Gastrocnemius medialis (tissue), 4 donors: ENCODE data around the gene SMC3. TPM values are rescaled to one million over a fixed set of nuclear protein-coding genes. Genes with fewer than 3 reads are reported as not detected.
A peak's percentile ranks its signal among the peaks of the same experiment; 100 is the strongest.

ENCODE experiments used
- ATAC-seq, 2 donors: fragments of 150-250 bp; one replicate each; pipeline ENCODE4 v1.9.1; 2016
- DNase-seq, 2 donors: peaks; one replicate each; pipeline ENCODE4 v3.0.0-alpha.2; 2019
- H3K27ac ChIP-seq, 4 donors: fragments of 200-600 bp; sonication (generic); 1 replicate in 1 of 4; 2 replicates in 3 of 4; pipeline ENCODE4 v1.5.1; 2016 to 2018; ENCODE audit warnings: mild to moderate bottlenecking in 2 of 4, moderate library complexity in 1 of 4
- H3K27me3 ChIP-seq, 3 donors: fragments of 200-600 bp; sonication (generic) in 2 of 3; 1 replicate in 1 of 3; 2 replicates in 2 of 3; pipeline versions ENCODE4 v1.5.1 to v1.6.0; 2016 to 2019; ENCODE audit warnings: mild to moderate bottlenecking in 1 of 3, moderate library complexity in 1 of 3
- H3K36me3 ChIP-seq, 2 donors: fragments of 200-600 bp; sonication (generic) in 1 of 2; one replicate each; pipeline ENCODE4 v1.5.1; 2017 to 2018
- H3K4me1 ChIP-seq, 2 donors: fragments of 200-600 bp; sonication (generic) in 1 of 2; one replicate each; pipeline ENCODE4 v1.5.1; 2016 to 2017; ENCODE audit warnings: mild to moderate bottlenecking in 2 of 2
- H3K4me3 ChIP-seq, 4 donors: fragments of 200-600 bp; sonication (generic) in 3 of 4; 1 replicate in 1 of 4; 2 replicates in 3 of 4; pipeline ENCODE4 v1.5.1; 2016 to 2019; ENCODE audit warnings: mild to moderate bottlenecking in 2 of 4
- H3K9me3 ChIP-seq, 3 donors: fragments of 200-600 bp; sonication (generic) in 2 of 3; 1 replicate in 1 of 3; 2 replicates in 2 of 3; pipeline ENCODE4 v1.5.1; 2016 to 2019
- POLR2A ChIP-seq, 2 donors: fragments of 450-650 bp; IDR thresholded peaks; one replicate each; pipeline ENCODE4 v1.6.1; 2017; ENCODE audit warnings: antibody characterized with exemption in 2 of 2, mild to moderate bottlenecking in 2 of 2, moderate library complexity in 2 of 2
- in situ Hi-C, 4 donors: fragments of 200-750 bp; cut with MboI; loops; one replicate each; pipeline versions ENCODE4 v1.15.0 to v1.8.0; 2017; ENCODE audit warnings: low sequenced_read_pairs in 4 of 4
- intact Hi-C: fragments of 100-400 bp; cut with DNase I; formaldehyde crosslinking; loops from one replicate; pipeline ENCODE4 v1.15.1; 2023; ENCODE audit warnings: low total_unique reads
- total RNA-seq, 4 donors: library from RNA; depleted of rRNA; stranded (reverse); fragments of >200 nt; gene quantifications; one replicate each; pipeline versions ENCODE4 v1.1.0 to v1.2.3, GENCODE V29; 2016
- TF ChIP-seq, protein P1 (sequence below), 5 experiments: fragments of 450-650 bp in 3 of 5; fragments of 200-600 bp in 2 of 5; sonication (generic) in 2 of 5; IDR thresholded peaks in 4 of 5; conservative IDR thresholded peaks in 1 of 5; 1 replicate in 4 of 5; 2 replicates in 1 of 5; pipeline ENCODE4 v1.5.1; 2016 to 2019; ENCODE audit warnings: antibody characterized with exemption in 5 of 5, mild to moderate bottlenecking in 3 of 5, moderate library complexity in 3 of 5

Gene SMC3
- total RNA-seq, 4 donors from 2014 or later: 19.5 to 25.9 (median 21.9) TPM

DNA sequence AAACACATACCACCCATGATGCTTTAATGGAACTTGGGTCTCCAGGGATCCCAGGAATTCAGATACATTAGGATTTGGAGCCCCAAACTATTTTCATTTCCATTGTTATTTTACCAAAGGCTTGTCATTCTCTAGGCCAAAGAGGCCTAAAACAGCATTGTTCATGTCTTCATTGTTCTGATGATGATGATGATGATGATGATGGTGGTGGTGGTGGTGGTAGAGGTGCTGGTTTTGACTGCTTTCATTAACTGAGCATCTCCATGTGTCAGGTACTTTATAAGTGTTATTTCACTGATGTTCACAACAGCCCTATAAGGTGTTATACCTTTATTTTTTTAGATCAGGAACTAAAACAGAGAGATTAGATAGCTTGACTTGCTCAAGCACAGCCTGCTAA, 64.4 kb downstream of the SMC3 start:
- Histone ChIP-seq H3K4me3 (no peak overlapping the region), H3K36me3 (no peaks in the 10 kb centered on the region), H3K27ac (peak overlapping the region; percentile 83 to 91 (median 85)), H3K27me3 (no peaks in the 10 kb centered on the region), H3K4me1 (peaks cover 41 to 43% of the 10 kb centered on the region in 2 donors), H3K9me3 (no peaks in the 10 kb centered on the region)
- intact Hi-C loops: no loop called here
- ATAC-seq: no peak
- in situ Hi-C loops: no loop called here
- no peak for DNase-seq
- TF ChIP-seq, protein P1, sequence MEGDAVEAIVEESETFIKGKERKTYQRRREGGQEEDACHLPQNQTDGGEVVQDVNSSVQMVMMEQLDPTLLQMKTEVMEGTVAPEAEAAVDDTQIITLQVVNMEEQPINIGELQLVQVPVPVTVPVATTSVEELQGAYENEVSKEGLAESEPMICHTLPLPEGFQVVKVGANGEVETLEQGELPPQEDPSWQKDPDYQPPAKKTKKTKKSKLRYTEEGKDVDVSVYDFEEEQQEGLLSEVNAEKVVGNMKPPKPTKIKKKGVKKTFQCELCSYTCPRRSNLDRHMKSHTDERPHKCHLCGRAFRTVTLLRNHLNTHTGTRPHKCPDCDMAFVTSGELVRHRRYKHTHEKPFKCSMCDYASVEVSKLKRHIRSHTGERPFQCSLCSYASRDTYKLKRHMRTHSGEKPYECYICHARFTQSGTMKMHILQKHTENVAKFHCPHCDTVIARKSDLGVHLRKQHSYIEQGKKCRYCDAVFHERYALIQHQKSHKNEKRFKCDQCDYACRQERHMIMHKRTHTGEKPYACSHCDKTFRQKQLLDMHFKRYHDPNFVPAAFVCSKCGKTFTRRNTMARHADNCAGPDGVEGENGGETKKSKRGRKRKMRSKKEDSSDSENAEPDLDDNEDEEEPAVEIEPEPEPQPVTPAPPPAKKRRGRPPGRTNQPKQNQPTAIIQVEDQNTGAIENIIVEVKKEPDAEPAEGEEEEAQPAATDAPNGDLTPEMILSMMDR (IDR thresholded peaks at IDR 0.05 in 4 of 5, conservative IDR thresholded peaks at IDR 0.05 in 1 of 5): no peak
- no peak for TF ChIP-seq POLR2A (IDR thresholded peaks at IDR 0.05)

DNA sequence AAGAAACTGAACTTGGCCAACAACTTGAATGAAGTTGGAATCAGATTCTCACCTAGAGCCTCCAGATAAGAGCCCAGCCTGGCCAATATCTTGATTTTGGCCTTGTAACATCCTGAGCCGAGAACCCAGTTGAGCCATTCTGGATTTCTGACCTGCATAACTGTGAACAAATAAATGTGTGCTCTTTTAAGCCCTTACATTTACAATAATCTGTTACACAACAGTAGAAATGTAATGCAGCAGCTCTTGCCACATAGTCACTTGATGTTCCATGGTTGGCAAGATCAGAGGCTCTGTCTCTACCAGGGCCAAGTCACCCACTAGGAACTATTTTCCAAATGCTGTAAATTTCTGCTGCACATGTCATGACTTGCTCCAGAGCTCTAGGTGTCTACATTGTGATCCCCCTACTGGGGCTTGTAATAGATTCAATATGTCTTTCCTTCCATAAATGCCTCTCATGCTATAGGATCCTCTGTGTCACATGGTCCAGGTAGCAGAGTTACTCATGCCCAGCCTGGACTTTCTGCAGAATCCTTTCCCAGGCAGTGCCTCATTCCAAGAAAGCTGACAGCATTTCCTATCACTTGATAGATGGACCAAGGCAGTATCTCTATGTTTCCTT, 65.2 kb downstream of the SMC3 start:
- Histone ChIP-seq H3K36me3 (no peaks in the 10 kb centered on the region), H3K9me3 (no peaks in the 10 kb centered on the region), H3K27me3 (no peaks in the 10 kb centered on the region), H3K4me1 (peaks cover 49 to 51% of the 10 kb centered on the region in 2 donors), H3K27ac (peak overlapping the region; percentile 83 to 91 (median 85)), H3K4me3 (no peak overlapping the region)
- in situ Hi-C loops (no loop called here), intact Hi-C loops (no loop called here)
- TF ChIP-seq, protein P1 (IDR thresholded peaks at IDR 0.05 in 4 of 5, conservative IDR thresholded peaks at IDR 0.05 in 1 of 5): no peak
- DNase-seq (peak in 1 of 2 donors; percentile 17), ATAC-seq (peak; percentile 42 to 65)

DNA sequence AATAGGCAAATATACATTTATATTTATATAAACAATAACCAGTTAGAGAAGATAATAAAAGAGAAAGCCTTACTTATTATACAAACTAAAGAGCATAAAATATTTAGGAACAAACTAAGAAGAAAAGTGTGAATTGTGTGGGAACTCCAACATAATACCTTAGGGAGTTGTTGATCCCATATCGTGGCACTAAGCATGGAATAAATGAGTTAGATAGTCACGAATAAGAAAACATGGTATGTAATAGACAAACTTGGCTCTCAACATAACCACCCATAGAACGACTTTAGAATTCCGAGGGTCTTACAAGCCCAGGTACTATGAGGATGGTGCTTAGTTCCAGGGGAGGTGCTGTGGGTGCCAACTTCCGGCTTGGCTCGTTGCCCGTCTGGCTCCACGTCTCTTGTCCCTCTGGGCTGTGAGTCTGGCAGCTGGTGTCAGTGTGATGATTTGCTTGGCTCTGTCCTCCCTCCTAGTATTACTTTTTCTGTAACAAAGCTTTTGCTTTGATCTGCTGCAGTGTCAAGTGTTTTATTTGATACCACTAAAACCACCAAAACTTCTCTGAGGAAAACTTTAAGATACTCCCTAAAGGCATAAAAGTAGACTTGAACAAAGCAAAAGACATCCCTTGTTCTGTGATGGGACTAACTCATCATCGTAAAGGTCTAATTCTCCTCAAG, 67.2 kb downstream of the SMC3 start:
- in situ Hi-C loops (no loop called here), intact Hi-C loops (no loop called here)
- ATAC-seq (peak; percentile 45 to 55), DNase-seq (peak; percentile 69 to 87)
- Histone ChIP-seq H3K4me1 (peaks cover 50 to 55% of the 10 kb centered on the region in 2 donors), H3K9me3 (no peaks in the 10 kb centered on the region), H3K27me3 (no peaks in the 10 kb centered on the region), H3K36me3 (no peaks in the 10 kb centered on the region), H3K27ac (peak overlapping the region; percentile 83 to 91 (median 85)), H3K4me3 (no peak overlapping the region)
- TF ChIP-seq, protein P1 (IDR thresholded peaks at IDR 0.05 in 4 of 5, conservative IDR thresholded peaks at IDR 0.05 in 1 of 5): no peak
- no peak for TF ChIP-seq POLR2A (IDR thresholded peaks at IDR 0.05)

DNA sequence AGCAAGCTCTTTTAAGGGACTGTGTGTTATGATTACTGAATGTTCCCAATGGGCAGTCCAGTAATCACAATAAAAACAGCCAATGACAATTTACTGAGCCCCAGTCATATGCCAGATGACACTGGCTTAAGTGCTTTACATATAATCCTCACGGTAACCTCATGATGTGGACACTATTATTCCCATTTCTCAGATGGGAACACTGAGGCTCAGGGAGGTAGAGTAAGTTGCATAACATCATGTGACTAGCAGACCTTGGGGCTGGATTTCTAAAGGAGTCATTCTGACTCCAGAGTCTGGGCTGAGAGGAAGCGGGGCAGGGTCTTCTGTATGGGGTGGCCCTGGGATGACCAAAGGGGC, 69.1 kb downstream of the SMC3 start:
- no peaks in the 10 kb centered on the region for H3K9me3 ChIP-seq
- DNase-seq (no peak), ATAC-seq (no peak)
- peaks cover 36 to 55% of the 10 kb centered on the region in 2 donors for H3K4me1 ChIP-seq
- no peaks in the 10 kb centered on the region for H3K27me3 ChIP-seq
- H3K4me3 ChIP-seq: no peak overlapping the region
- intact Hi-C loops (loop anchor here (1.0 to 2.0 kb wide), 3 partner anchors 31 to 88 kb away; no protein-coding TSS in a partner anchor), in situ Hi-C loops (no loop called here)
- peak overlapping the region; percentile 83 to 91 (median 85) for H3K27ac ChIP-seq
- no peaks in the 10 kb centered on the region for H3K36me3 ChIP-seq
- no peak for TF ChIP-seq POLR2A (IDR thresholded peaks at IDR 0.05)
- TF ChIP-seq, protein P1 (IDR thresholded peaks at IDR 0.05 in 4 of 5, conservative IDR thresholded peaks at IDR 0.05 in 1 of 5): no peak
